Sciatic nerve (tissue), 2 donors: ENCODE measurements around the gene CENPW. TPM values are rescaled to one million over a fixed set of nuclear protein-coding genes. Genes with fewer than 3 reads are reported as not detected.

ENCODE experiments used
- ATAC-seq: fragments of 200-7000 bp; cut with Tn5 transposase; one replicate; pipeline ENCODE4 v1.9.1; 2020; ENCODE audit warnings: mild to moderate bottlenecking, moderate library complexity
- DNase-seq: peaks from one replicate; pipeline ENCODE4 v3.0.0-alpha.2; 2020; ENCODE audit warnings: low spot score
- intact Hi-C: fragments of 100-400 bp; cut with DNase I; formaldehyde crosslinking; loops from one replicate; pipeline ENCODE4 v1.14.2; 2022
- total RNA-seq: library from RNA; stranded (reverse); fragmentation: NEBNext Ultra II Directional; extraction: Animal tissue kit (Norgen Biotek cat#: 25700); gene quantifications from one replicate; pipeline ENCODE4 v1.2.1, GENCODE V29; 2021
- donor health status: DM: no; HTN: no; CAD: no.
- donor health status: DM: no; HTN: no; CAD: no.

CENPW gene
- total RNA-seq, 1 donor from 2014 or later, result 2.8 TPM

DNA sequence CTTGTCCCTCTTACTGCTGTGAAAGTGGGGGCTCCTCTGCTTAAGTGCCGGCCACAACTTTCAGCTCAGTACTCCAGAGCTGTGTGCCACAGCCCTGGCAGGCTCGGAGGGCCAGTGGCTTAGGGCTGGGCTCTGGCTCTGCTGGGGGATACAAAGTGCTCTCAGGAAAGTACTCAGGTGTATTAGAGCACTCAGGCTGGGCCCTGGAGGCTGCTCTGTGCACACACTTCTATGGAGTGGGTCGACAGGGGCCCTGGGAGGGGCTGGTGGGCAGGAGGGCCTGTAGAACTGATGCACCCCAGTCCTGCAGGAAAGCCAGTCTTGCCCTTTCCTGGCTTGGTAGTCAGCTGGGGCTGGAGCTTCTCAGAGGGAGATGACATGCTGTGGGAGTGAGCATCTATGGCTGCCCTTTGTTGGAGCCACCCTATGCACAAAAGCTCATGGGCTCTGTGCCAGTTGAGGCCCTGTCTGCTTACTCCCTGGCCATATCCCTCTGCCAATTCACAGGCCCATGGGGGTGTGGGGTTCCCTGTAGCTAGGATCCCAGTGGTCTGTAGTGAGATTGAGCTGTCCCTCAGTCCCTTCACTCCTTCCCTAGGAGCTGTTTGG, 22.0 kb downstream of the CENPW start:
- ATAC-seq, result no peak
- intact Hi-C loops, result no loop called here
- DNase-seq, result no peak

DNA sequence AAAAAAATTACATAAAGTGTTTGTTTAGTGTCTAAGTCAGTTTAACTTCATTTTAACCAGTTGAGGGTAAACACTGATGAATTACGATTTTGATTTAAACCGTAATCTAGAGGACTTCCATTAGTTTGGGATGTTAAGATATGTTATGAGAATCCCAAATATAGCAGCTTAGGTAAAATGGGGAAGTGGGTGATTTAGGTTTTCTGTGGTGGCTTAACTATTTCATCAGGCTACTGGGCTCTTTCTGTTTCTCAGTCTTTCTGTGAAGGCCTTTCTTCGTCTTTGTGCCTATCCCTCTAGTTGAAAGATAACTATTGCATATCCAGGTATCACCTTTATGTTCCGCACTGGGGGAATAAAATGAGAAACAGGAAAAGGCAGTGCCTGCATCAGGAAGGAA, 27.9 kb downstream of the CENPW start:
- DNase-seq (no peak), ATAC-seq (no peak)
- intact Hi-C loops, result no loop called here

DNA sequence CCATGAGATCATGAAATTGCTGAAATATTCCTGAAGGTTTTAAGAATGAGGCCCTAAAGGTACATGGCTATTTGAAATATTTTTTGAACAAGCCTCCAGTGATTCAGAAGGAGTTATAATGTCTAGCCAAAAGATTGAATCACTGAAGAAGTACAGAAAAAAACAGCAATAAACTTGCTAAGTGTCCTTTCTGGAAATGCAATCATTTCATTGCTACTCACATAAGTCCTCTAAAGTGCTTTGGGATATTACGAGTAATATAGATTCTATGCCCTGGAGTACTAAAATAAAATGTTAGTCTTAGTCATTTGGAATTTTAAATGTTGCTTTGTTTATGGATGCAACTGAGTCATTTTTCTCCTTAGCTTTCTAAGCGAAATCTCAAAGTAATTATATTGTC, 32.7 kb downstream of the CENPW start:
- DNase-seq (no peak), ATAC-seq (no peak)
- intact Hi-C loops, result loop anchor here (5.0 kb wide), 1 partner anchor 1980 kb away; no protein-coding TSS in a partner anchor

DNA sequence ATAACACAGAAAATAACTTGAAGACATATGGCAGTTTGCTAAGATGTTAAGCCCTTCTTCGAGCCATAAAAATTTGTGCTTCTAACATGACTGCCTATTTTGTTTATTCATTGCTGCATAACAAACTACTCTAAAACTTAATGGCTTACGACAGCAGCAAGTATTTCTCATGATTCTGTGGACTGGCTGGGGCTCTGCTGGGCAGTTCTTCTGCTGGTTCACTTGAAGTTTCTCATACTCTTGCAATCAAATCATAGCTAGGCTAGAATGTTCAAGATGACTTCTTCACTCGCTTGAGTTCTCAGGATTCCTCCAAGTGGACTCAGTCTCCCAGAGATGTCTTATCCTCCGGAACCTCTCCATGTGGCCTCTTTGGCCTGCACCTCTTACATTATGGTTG, 33.4 kb downstream of the CENPW start:
- DNase-seq, result no peak
- no peak for ATAC-seq
- intact Hi-C loops, result loop anchor here (5.0 kb wide), 1 partner anchor 1979 kb away; no protein-coding TSS in a partner anchor

DNA sequence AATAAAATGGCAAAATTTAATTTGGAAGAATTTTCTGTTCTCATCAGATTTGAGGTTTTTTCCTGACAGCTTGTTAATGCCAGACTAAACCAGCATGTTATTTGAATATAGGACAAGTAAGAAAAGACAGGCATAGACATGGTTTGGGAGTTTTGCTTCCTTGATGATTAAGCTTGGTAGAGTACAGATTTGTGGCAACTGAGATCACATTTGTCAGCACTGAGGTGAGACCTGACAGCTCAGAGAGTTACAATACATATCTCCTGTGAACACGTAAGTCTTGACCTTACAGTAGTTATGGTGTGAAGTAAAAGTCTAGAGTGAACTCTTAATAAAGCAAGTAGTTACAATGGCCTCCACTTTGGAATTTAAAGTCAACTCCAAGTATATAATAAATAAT, 34.5 kb downstream of the CENPW start:
- ATAC-seq (no peak), DNase-seq (no peak)
- intact Hi-C loops, result loop anchor here (5.0 kb wide), 1 partner anchor 1978 kb away; no protein-coding TSS in a partner anchor

DNA sequence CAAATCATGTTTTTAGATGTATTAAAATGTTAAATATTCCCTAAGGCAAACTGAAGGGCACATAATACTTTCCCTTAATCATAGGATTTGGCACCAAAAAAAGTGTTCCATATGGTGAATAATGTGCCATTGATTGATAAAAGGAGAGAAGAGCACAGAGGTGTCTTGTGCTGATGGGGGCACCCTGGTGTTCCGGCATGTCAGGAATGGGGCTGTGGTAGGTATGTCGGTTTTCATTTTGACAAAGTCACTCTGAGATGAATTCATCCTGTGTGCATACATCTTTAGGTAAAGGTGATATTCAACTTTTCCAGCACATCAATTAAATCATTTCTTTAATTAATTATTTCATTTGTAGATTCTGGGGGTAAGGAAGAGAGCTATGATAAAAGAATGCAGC, 36.8 kb downstream of the CENPW start:
- intact Hi-C loops, result no loop called here
- DNase-seq (no peak), ATAC-seq (no peak)

DNA sequence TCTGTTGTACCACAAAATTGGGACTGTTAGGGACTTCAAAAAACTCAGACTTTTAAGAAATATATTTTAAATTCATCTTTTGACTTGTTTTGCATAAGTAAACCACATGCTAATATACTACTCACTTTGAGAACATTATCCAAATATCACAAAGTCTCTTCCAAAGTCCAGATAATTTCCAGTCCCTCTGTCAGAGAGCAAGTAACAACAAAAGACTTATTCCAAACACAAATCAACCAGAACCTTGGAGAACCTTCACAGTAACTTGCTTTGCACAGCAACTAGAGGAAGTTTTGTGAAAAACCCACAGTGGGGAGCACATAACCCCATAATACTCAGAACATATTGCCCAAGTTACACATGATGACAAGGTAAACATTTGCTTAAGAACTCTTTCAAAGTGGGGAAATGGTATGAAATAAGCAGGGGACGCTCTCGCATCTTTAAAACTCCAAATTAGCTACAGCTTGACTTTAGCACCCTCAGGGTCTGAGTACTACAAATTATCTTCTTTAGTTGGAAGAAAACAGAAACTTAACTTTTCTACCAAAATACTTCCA, 37.8 kb downstream of the CENPW start:
- no peak for ATAC-seq
- DNase-seq, result no peak
- intact Hi-C loops, result no loop called here

DNA sequence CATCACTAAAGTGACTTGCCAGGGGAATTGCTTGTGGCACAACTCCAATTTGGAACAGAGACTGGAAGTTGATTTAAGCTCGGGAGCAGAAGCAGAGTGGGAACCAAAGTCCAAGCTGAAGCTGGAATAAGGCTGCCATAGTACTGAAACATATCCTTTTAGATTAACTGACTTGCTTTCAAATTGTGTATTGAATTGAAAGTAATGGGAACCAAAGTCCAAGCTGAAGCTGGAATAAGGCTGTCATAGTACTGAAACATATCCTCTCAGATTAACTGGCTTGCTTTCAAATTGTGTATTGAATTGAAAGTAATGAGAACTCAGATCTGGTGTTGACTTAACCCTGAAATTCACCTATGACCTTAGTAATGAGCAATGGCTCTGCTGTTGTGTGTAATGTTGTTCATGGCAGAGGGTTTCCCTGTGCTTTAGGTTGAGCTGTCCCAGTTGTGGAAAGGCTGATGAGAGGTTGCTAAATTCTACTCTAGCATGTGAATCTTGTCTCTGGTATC, 40.2 kb downstream of the CENPW start:
- intact Hi-C loops, result no loop called here
- no peak for DNase-seq
- ATAC-seq, result no peak

DNA sequence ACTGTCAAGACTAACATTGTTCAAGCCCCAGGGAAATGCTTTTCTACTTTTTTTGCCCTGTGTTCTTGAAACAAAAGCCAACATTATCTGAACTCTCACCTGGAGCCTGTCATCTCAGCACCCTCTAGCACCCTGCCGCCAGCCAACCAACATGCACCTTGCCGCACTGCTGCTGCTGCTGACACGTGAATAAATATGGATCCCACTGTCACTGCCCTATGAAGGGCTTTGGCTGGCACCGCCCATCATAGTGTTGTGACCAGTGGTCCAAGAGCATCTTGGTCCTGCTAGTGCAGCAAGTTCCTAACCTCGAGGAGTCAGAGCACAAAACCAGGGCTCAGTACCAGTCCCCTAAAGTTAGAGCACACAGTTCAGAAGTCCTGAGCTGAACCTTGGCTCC, 41.6 kb downstream of the CENPW start:
- intact Hi-C loops, result no loop called here
- no peak for DNase-seq
- no peak for ATAC-seq

DNA sequence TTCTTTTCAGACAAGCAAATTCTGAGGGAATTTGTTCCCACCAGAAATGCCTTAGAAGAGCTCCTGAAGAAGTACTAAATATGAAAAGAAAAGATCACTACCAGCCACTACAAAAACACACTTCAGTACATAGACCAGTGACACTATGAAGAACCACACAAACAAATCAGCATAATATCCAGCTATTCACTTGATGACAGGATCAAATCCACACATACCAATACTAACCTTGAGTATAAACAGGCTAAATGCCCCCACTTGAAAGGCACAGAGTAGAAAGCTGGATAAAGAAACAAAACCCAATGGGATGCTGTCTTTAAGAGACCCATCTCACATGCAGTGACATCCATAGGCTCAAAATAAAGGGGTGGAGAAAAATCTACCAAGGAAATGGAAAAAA, 43.3 kb downstream of the CENPW start:
- ATAC-seq (no peak), DNase-seq (no peak)
- intact Hi-C loops, result no loop called here

DNA sequence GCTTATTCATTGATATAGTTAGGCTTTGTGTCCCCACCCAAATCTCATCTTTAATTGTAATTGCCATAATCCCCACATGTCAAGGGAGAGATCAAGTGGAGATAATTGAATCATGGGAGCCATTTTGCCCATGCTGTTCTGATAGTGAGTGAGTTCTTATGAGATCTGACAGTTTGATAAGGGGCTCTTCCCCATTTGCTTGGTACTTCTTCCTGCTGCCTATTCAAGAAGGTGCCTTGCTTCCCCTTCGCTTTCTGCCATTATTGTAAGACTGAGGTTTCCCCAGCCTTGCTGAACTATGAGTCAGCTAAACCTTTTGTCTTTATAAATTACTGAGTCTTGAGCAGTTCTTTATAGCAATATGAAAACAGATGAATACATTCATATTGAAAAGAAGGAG, 45.6 kb downstream of the CENPW start:
- intact Hi-C loops, result no loop called here
- DNase-seq (no peak), ATAC-seq (no peak)

DNA sequence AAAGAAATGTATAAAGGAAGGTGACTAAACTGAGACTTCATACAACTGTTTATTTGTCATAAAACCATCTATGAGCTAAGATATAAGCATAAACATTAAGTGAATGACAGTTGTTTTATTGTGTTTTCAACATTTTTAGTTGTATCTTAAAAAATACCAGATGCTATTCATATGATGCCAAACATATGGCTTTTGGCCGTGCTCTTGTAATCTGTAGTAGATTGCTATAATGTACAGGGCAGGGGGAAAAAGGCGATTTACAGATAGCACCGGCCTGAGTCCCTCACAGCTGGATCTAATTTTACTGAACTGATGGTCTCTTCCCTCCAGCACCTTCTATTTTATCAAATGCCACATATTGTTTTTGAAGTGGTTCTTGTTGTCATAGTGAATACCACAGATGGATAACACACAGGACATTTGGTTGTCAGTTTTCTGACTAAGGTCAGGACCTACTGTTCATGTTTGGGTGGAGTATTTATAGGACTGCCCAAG, 48.2 kb downstream of the CENPW start:
- intact Hi-C loops, result no loop called here
- ATAC-seq (no peak), DNase-seq (no peak)

DNA sequence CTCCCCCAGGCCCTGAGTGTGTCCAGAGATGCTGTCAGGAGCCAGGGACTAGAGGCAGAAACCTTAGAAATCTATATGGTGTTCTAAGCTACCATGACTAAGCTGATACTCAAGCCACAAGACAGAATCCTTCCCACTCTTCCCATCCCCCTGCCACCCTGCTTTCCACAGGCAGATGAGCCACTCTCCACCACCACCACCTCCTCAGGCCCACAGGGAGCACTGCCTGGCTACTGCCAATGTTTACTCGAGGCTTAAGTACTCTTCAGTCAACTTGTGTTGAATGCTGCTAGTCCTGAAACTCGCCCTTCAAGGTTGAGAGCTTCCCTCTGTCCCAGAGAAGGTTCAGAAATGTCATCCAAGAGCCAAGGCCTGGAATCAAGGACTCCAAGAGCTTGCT, 56.2 kb downstream of the CENPW start:
- intact Hi-C loops, result no loop called here
- no peak for ATAC-seq
- no peak for DNase-seq
